WTC11 (cell line): ENCODE data around the gene ATF1. TPM values are rescaled to one million over a fixed set of nuclear protein-coding genes. Genes with fewer than 3 reads are reported as not detected.

Experiments
- ATAC-seq: fragments of 200-7000 bp; cut with Tn5 transposase; 2 replicates; pipeline ENCODE4 v1.10.0; 2021; ENCODE audit warnings: mild to moderate bottlenecking, moderate library complexity
- CTCF ChIA-PET: fragments of 300-600 bp; sonication (Branson Sonifier 250); formaldehyde crosslinking; loops from one replicate; lab custom pipeline; 2021; ENCODE audit warnings: antibody characterized with exemption; lab: Charles Lee
- POLR2A ChIA-PET: fragments of 350-600 bp; sonication (Branson Sonifier 250); formaldehyde crosslinking; loops from one replicate; lab custom pipeline; 2021; ENCODE audit warnings: antibody characterized with exemption; lab: Charles Lee
- DNase-seq: peaks from one replicate; pipeline ENCODE4 v3.0.0; 2021; ENCODE audit warnings: low spot score
- H3K27ac Mint-ChIP-seq: 2 replicates; pipeline ENCODE4 v1.8.0; 2021; ENCODE audit warnings: mixed read lengths
- H3K27me3 Mint-ChIP-seq: 2 replicates; pipeline ENCODE4 v1.8.0; 2021; ENCODE audit warnings: low read depth, mild to moderate bottlenecking, moderate library complexity, mixed read lengths
- H3K36me3 Mint-ChIP-seq: 2 replicates; pipeline ENCODE4 v1.8.0; 2021; ENCODE audit warnings: mixed read lengths
- H3K4me1 Mint-ChIP-seq: 2 replicates; pipeline ENCODE4 v1.8.0; 2022; ENCODE audit warnings: mixed read lengths
- H3K4me3 Mint-ChIP-seq: 2 replicates; pipeline ENCODE4 v1.8.0; 2021; ENCODE audit warnings: mild to moderate bottlenecking, moderate library complexity, mixed read lengths
- H3K9me3 Mint-ChIP-seq: 2 replicates; pipeline ENCODE4 v1.8.0; 2021; ENCODE audit warnings: mixed read lengths
- ATF3 ChIP-seq: sonication (generic); formaldehyde crosslinking; conservative IDR thresholded peaks from 2 replicates; pipeline ENCODE4 v1.8.1; 2022; ENCODE audit warnings: mild to moderate bottlenecking, missing genetic modification reagents
- CREB1 ChIP-seq: sonication (generic); formaldehyde crosslinking; IDR thresholded peaks from 2 replicates; pipeline ENCODE4 v1.8.0; 2023; ENCODE audit warnings: mild to moderate bottlenecking, missing genetic modification reagents
- E2F4 ChIP-seq: sonication (generic); formaldehyde crosslinking; IDR thresholded peaks from 2 replicates; pipeline ENCODE4 v1.8.1; 2022; ENCODE audit warnings: low read depth, mild to moderate bottlenecking, moderate library complexity, missing genetic modification reagents, borderline replicate concordance
- E2F5 ChIP-seq: sonication (generic); formaldehyde crosslinking; IDR thresholded peaks from 2 replicates; pipeline ENCODE4 v1.8.1; 2022; ENCODE audit warnings: mild to moderate bottlenecking, moderate library complexity, missing genetic modification reagents
- FOXJ3 ChIP-seq: sonication (generic); formaldehyde crosslinking; IDR thresholded peaks from 2 replicates; pipeline ENCODE4 v1.9.0; 2021; ENCODE audit warnings: missing genetic modification reagents, mild to moderate bottlenecking, borderline replicate concordance
- GABPB1 ChIP-seq: sonication (generic); formaldehyde crosslinking; IDR thresholded peaks from 2 replicates; pipeline ENCODE4 v1.8.1; 2023; ENCODE audit warnings: mild to moderate bottlenecking, missing genetic modification reagents
- JUN ChIP-seq: sonication (generic); formaldehyde crosslinking; IDR thresholded peaks from 2 replicates; pipeline ENCODE4 v1.8.0; 2023; ENCODE audit warnings: mild to moderate bottlenecking, missing genetic modification reagents
- MLX ChIP-seq: sonication (generic); formaldehyde crosslinking; IDR thresholded peaks from 2 replicates; pipeline ENCODE4 v1.8.1; 2023; ENCODE audit warnings: mild to moderate bottlenecking, missing genetic modification reagents, moderate library complexity
- MYBL2 ChIP-seq: sonication (generic); formaldehyde crosslinking; IDR thresholded peaks from 2 replicates; pipeline ENCODE4 v1.8.1; 2023; ENCODE audit warnings: mild to moderate bottlenecking, moderate library complexity, missing genetic modification reagents
- NFATC4 ChIP-seq: fragments of 250-450 bp; sonication (Bioruptor Pico); IDR thresholded peaks from 2 replicates; pipeline ENCODE4 v1.9.0; 2021; ENCODE audit warnings: mild to moderate bottlenecking
- NR1H2 ChIP-seq: sonication (generic); formaldehyde crosslinking; IDR thresholded peaks from 2 replicates; pipeline ENCODE4 v1.9.0; 2021; ENCODE audit warnings: mild to moderate bottlenecking, moderate library complexity, missing genetic modification reagents
- NR2C2 ChIP-seq: sonication (generic); formaldehyde crosslinking; IDR thresholded peaks from 2 replicates; pipeline ENCODE4 v1.8.0; 2022; ENCODE audit warnings: mild to moderate bottlenecking, missing genetic modification reagents
- NR3C1 ChIP-seq: sonication (generic); formaldehyde crosslinking; conservative IDR thresholded peaks from 2 replicates; pipeline ENCODE4 v1.8.1; 2023; ENCODE audit warnings: low read depth, mild to moderate bottlenecking, missing genetic modification reagents
- RELA ChIP-seq: sonication (generic); formaldehyde crosslinking; IDR thresholded peaks from 2 replicates; pipeline ENCODE4 v1.8.1; 2022; ENCODE audit warnings: missing genetic modification reagents, mild to moderate bottlenecking, borderline replicate concordance
- SMAD3 ChIP-seq: sonication (generic); formaldehyde crosslinking; IDR thresholded peaks from 2 replicates; pipeline ENCODE4 v1.8.0; 2022; ENCODE audit warnings: missing genetic modification reagents, mild to moderate bottlenecking, borderline replicate concordance
- SMAD4 ChIP-seq: sonication (generic); formaldehyde crosslinking; IDR thresholded peaks from 2 replicates; pipeline ENCODE4 v1.8.0; 2022; ENCODE audit warnings: mild to moderate bottlenecking, missing genetic modification reagents
- STAT6 ChIP-seq: sonication (generic); formaldehyde crosslinking; conservative IDR thresholded peaks from 2 replicates; pipeline ENCODE4 v1.8.1; 2023; ENCODE audit warnings: mild to moderate bottlenecking, low read depth, missing genetic modification reagents, moderate library complexity
- TEAD1 ChIP-seq: sonication (generic); formaldehyde crosslinking; IDR thresholded peaks from 2 replicates; pipeline ENCODE4 v1.8.0; 2022; ENCODE audit warnings: mild to moderate bottlenecking, missing genetic modification reagents
- TP53 ChIP-seq: sonication (generic); formaldehyde crosslinking; IDR thresholded peaks from 2 replicates; pipeline ENCODE4 v1.8.1; 2023; ENCODE audit warnings: mild to moderate bottlenecking, missing genetic modification reagents
- ZNF232 ChIP-seq: sonication (generic); formaldehyde crosslinking; IDR thresholded peaks from 2 replicates; pipeline ENCODE4 v1.8.0; 2022; ENCODE audit warnings: mild to moderate bottlenecking, missing genetic modification reagents
- total RNA-seq: library from RNA; stranded (reverse); gene quantifications from 3 replicates; pipeline ENCODE4 v1.2.3, GENCODE V29; 2021

Gene ATF1
- total RNA-seq, 1 experiment from 2014 or later: 34.8 TPM

- no peaks in the 10 kb centered on the region for H3K27me3 Mint-ChIP-seq
- H3K36me3 Mint-ChIP-seq: peaks cover 41% of the 10 kb centered on the region
- ChIA-PET POLR2A (no interaction called here), CTCF (no interaction called here)
- no peaks in the 10 kb centered on the region for H3K9me3 Mint-ChIP-seq
- TF ChIP-seq SMAD4 (no peak), FOXJ3 (CRISPR knock-in tag) (no peak), E2F5 (CRISPR knock-in tag) (no peak)
- DNase-seq (no peak), ATAC-seq (no peak)
- H3K4me1 Mint-ChIP-seq: no peaks in the 10 kb centered on the region
- no peak overlapping the region for H3K4me3 Mint-ChIP-seq
- no peak overlapping the region for H3K27ac Mint-ChIP-seq
These were observed 31.3 kb upstream of the ATF1 start for GRCh38 chr12:50732591-50732990.

GRCh38 chr12:50733706-50734105 lies 30.2 kb upstream of the ATF1 start:
- no peaks in the 10 kb centered on the region for H3K4me1 Mint-ChIP-seq
- ChIA-PET POLR2A (no interaction called here), CTCF (interaction anchor here (0.8 kb wide), 1 partner anchor 12 kb away, joined by 5 read pairs; no protein-coding TSS in a partner anchor)
- no peak overlapping the region for H3K27ac Mint-ChIP-seq
- H3K36me3 Mint-ChIP-seq: peaks cover 41% of the 10 kb centered on the region
- H3K9me3 Mint-ChIP-seq: no peaks in the 10 kb centered on the region
- H3K27me3 Mint-ChIP-seq: no peaks in the 10 kb centered on the region
- no peak for ATAC-seq
- H3K4me3 Mint-ChIP-seq: no peak overlapping the region
- no peak for DNase-seq
- TF ChIP-seq TEAD1 (CRISPR knock-in tag) (no peak), GABPB1 (CRISPR knock-in tag) (no peak), E2F5 (CRISPR knock-in tag) (no peak), JUN (CRISPR knock-in tag) (no peak), STAT6 (no peak), RELA (CRISPR knock-in tag) (no peak), MYBL2 (CRISPR knock-in tag) (no peak), NR2C2 (CRISPR knock-in tag) (no peak), MLX (CRISPR knock-in tag) (no peak), SMAD3 (CRISPR knock-in tag) (no peak), NR1H2 (CRISPR knock-in tag) (no peak), E2F4 (CRISPR knock-in tag) (no peak), NR3C1 (CRISPR knock-in tag) (no peak), ZNF232 (CRISPR knock-in tag) (no peak), NFATC4 (no peak), CREB1 (CRISPR knock-in tag) (no peak), TP53 (CRISPR knock-in tag) (no peak), SMAD4 (no peak), ATF3 (CRISPR knock-in tag) (no peak)
